ENCODE data around the gene CCDC138.

The CCDC138 gene

DNA sequence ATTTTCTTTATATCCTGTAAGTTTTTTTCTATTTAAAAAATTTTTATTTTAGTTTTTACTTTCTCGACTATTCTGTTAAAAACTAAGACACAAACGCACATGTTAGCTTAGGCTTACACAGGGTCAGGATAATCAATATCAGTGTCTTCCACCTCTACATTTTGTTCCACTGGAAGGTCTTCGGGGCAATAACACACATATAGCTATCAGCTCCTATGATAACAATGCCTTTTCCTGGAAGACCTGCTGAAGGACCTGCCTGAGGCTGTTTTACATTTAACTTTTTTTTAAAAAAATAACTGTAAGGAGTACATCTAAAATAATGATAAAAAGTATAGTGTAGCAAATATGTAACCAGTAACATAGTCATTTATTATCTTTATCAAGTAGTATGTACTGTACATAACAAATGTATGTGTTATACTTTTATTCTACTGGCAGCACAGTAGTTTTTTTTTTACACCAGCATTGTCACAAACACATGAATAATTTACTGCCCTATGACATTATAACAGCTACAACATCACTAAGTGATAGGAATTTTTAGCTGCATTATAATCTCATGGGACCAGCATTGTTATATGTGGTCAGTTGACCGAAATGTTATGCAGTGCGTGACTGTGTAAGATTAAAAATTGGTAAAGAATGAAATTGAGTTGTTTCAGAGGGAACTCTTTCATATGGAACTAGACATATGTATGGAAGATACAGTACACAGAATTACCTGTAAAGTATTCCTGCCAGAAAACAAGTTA, 37.9 kb downstream of the CCDC138 start:
- DNase-seq: no peak
- in situ Hi-C loops (cut with MboI; ENCODE audit: low pct_unique_long_range_greater_than_20kb, low sequenced_read_pairs): no loop called here

DNA sequence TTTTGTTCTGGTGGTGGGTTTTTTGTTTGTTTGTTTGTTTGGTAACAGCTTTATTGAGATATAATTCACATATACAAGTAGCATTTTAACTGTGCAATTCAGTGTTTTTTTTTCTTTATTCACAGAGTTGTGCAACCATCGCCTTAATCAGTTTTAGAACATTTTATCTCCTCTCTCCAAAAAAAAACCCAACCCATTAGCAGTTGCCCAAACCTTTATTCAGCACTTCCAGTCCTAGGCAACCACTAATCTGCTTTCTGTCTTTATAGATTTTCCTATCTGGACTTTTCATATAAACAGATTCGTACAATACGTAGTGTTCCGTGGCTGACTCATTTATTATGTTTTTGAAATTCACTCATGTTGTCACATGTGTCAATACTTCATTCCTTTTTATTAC, 38.7 kb downstream of the CCDC138 start:
- in situ Hi-C loops (cut with MboI; ENCODE audit: low pct_unique_long_range_greater_than_20kb, low sequenced_read_pairs): no loop called here
- no peak for DNase-seq

DNA sequence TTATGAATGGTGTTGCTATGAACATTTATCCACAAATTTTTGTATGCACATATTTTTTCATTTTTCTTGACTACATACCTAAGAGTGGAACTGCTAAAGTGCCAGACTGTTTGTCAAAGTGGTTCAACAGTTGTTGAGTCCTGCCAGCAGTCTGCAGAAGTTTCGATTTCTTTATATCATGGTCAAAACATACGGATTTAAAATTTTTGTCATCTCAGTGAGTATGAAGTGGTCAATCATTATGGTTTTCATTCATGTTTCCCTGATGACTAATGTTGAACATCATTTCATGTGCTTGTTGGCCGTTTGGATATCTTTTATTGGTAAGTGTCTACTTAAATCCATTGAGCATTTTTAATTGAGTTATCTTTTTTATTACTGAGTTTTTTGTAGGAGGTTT, 39.2 kb downstream of the CCDC138 start:
- DNase-seq: no peak
- in situ Hi-C loops (cut with MboI; ENCODE audit: low pct_unique_long_range_greater_than_20kb, low sequenced_read_pairs): no loop called here

DNA sequence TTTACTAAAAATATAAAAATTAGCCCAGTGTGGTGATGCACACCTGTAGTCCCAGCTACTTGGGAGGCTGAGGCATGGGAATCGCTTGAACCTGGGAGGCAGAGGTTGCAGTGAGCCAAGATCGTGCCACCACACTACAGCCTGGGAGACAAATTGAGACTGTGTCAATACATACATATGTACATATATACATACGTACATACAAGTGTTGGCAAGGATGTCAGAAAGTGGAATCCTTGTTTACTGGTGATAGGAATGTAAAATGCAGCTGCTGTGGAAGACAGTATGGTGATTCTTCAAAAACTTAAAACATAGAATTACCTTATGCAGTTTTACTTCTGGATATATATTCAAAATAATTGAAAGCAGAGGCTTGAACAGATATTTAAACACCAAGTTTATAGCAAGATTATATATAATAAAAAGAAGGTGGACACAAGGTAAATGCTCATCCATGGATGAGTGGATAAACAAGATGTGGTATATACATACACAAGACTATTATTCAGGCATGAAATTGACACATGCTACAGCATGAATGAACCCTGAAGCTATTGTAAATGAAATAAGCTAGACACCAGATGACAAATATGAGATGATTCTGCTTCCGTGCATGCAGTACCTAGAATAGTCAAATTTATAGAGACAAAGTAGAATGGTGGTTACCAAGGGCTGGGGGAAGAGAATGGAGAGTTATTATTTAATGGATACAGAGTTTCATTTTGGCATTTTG, 43.2 kb downstream of the CCDC138 start:
- in situ Hi-C loops (cut with MboI; ENCODE audit: low pct_unique_long_range_greater_than_20kb, low sequenced_read_pairs): no loop called here
- no peak for DNase-seq

DNA sequence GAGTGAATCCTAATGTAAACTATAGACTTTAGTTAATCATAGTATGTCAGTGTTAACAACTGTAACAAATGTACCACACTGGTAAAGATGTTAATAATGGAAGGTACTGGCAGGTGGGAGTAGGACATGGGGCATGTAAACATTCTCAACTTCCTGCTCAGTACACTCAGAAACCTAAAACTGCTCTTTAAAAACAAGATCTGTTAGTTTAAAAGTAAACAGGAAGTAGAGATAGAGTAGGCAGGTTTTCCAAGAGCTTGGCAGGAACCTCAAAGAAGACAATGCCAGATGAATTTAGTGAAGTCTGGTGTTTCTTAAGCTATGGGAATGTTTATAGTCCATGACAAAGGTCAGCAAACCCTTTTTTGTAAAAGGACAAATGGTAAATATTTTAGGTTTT, 46.6 kb downstream of the CCDC138 start:
- DNase-seq: peak; percentile 43
- in situ Hi-C loops (cut with MboI; ENCODE audit: low pct_unique_long_range_greater_than_20kb, low sequenced_read_pairs): no loop called here

DNA sequence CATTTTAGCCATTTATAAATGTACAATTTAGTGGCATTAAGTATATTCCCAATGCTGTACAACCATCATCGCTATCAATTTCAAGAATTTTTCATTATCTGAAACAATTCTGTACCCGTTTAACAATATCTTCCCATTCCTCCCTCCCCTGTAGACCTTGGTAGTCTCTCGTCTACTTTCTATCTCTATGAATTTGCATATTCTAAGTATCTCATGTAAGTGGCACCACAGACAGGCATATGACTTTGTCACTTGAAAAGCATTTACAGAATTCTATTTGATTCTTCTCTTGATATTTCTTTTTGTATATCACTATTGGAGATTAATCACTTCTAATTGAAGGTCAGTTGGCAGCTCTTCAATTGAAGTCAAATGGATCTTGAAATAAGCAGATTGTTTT, 48.0 kb downstream of the CCDC138 start:
- in situ Hi-C loops (cut with MboI; ENCODE audit: low pct_unique_long_range_greater_than_20kb, low sequenced_read_pairs): no loop called here
- DNase-seq: no peak

DNA sequence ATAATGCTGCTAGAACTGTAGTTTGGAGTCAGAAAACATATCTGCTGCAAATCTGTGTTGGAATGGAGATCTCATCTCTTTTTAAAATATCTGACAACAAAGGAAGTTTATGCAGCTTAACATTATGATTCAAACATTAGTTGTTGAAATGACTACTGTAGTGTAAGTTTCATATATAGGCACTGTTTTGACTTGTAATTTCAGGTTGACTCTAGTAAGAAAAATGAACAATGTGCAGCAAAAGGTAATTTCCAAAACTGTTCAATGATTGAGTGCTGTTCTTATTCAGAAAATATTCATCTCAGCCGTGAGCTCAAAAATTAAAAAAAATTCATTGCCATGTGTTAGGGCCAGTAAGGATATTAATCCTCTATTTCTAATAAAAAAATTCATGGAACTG, 48.5 kb downstream of the CCDC138 start:
- in situ Hi-C loops (cut with MboI; ENCODE audit: low pct_unique_long_range_greater_than_20kb, low sequenced_read_pairs): no loop called here

DNA sequence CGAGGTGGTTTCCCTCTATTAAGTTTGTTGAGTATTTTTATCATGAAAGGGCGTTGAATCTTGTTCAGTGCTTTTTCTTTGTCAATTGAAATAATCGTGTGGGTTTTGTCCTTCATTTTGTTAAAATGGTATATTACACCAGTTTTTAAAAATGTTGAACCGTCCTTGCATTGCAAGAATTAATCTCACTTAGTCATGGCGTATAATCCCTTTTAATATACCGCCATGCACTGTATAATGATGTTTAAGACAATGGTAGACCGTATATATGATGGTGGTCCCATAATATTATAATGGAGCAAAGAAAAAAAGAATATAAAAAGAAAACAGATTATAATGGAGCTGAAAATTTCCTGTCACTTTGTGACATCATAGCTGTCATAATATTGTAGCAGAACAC, 50.6 kb downstream of the CCDC138 start:
- DNase-seq: no peak
- in situ Hi-C loops (cut with MboI; ENCODE audit: low pct_unique_long_range_greater_than_20kb, low sequenced_read_pairs): no loop called here

More for the DNA sequence above, 48.5 kb downstream of the CCDC138 start:
- no peak for DNase-seq

DNA sequence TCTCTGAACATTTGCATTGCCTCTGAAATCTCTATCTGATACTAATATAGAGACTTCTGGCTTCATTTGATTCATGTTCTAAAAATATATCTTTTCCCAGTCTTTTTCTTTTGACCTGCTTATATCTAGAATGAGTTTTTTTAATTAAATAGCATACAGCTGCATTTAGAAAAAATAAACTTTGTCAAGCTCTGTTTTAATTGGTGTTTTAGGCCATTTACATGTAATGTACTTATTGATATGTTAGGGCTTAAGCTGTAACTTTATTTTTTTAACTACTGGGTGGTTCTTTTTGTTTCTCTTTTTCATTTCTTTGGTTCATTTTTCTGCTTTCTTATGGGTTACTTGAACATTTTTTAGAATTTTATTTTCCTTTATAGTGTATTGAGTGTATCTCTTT, 54.9 kb downstream of the CCDC138 start:
- DNase-seq: no peak
- in situ Hi-C loops (cut with MboI; ENCODE audit: low pct_unique_long_range_greater_than_20kb, low sequenced_read_pairs): no loop called here

DNA sequence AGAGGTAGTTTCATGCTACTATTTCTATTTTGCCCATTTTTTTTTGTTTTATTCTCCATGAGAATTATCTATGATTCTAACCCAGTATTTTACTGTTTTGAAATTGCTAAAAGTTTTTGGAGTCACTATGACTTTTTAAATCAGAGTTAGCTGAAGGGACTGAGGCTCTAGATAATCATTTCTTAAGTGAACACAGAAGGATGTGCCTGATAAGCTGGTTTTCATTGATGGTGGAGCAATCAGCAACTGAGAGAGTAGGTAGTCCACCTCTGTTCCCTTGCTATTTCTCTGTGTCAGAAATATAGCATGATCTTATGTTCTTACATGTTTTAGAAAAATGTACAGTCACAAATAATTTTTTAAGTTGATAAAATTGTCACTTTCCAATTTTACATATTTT, 59.4 kb downstream of the CCDC138 start:
- in situ Hi-C loops (cut with MboI; ENCODE audit: low pct_unique_long_range_greater_than_20kb, low sequenced_read_pairs): no loop called here
- DNase-seq: no peak

DNA sequence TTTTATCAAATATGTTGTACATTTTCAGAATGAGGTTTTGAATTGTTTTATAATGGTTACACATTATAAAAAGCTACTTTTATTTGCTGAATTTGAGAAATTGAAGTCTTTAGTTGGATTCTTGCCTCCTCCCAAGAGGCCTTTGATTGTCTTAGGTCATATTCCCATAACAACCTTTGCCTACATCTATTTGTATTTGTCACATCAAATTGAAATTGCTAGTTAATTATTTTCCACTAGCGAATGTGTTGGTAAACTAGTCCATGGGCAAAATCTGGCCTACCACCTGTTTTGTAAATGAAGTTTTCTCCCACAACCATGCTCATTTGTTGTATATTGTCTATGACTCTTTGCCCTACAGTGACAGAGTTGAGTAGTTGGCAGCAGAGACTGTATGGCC, 60.4 kb downstream of the CCDC138 start:
- in situ Hi-C loops (cut with MboI; ENCODE audit: low pct_unique_long_range_greater_than_20kb, low sequenced_read_pairs): no loop called here
- DNase-seq: no peak

DNA sequence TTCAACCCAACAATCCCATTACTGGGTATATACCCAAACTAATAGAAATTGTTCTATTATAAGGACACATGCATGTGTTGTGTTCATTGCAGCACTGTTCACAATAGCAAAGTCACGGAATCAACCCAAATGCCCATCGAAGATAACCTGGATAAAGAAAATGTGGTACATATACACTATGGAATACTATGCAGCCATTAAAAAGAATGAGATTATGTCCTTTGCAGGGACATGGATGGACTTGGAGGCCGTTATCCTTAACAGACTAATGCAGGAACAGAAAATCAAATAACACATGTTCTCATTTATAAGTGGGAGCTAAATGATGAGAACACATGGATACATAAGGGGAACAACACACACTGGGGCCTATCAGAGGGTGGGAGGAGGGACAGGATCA, 65.8 kb downstream of the CCDC138 start:
- in situ Hi-C loops (cut with MboI; ENCODE audit: low pct_unique_long_range_greater_than_20kb, low sequenced_read_pairs): no loop called here
- DNase-seq: no peak

DNA sequence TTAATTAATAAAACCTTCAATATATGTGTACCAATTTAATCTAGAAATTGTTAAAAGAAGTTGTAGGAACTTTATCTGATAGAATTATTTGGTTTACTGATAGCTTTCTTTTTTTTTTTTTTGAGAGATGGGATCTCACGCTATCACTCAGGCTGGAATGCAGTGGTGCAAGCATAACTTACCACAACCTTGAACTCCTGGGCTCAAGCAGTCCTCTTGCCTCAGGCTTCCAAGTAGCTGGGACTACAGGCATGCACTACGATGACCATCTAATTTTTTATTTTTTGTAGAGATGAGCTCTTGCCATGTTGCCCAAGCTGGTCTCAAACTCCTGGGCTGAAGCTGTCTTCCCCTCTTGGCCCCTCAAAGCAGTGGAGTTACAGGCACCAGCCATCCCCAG, 66.8 kb downstream of the CCDC138 start:
- in situ Hi-C loops (cut with MboI; ENCODE audit: low pct_unique_long_range_greater_than_20kb, low sequenced_read_pairs): no loop called here
- DNase-seq: no peak

DNA sequence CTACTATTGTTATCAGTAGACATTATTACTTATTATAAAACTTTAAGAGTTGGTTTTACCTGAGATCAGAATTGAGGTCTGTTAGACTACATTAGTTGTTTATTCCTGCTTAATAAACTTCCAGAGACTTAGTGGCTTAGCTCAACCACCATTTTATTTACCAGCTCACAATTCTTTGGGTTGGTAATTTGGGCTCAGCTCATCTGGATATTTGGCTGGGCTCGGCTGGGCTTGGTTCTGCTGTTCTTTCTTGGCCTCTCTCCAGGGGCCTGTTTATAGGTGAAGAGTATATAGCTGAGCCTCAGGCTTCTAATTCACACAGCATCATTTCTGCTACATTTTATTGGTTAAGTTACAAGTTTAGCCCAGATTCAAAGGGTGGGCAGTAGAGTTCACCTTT, 67.9 kb downstream of the CCDC138 start:
- in situ Hi-C loops (cut with MboI; ENCODE audit: low pct_unique_long_range_greater_than_20kb, low sequenced_read_pairs): no loop called here
- DNase-seq: no peak

DNA sequence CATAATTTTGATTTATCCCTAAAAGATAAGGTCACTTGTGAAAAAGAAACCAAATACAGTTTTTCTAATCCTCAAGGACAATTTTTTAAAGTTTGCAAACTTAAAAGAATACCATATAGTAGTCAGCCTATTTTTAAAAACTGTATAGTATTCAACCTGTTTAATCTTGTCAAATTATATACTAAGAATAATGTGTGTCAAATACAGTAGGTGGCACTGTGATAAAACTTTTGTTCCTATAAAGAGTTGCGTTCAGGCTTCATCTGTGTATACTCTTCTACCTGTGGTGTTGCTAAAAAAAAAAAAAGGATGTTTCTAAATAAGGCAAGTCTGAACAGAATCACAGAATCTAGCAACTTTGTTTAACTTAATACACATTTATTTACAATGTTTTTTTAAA, 68.6 kb downstream of the CCDC138 start:
- in situ Hi-C loops (cut with MboI; ENCODE audit: low pct_unique_long_range_greater_than_20kb, low sequenced_read_pairs): no loop called here
- DNase-seq: no peak

DNA sequence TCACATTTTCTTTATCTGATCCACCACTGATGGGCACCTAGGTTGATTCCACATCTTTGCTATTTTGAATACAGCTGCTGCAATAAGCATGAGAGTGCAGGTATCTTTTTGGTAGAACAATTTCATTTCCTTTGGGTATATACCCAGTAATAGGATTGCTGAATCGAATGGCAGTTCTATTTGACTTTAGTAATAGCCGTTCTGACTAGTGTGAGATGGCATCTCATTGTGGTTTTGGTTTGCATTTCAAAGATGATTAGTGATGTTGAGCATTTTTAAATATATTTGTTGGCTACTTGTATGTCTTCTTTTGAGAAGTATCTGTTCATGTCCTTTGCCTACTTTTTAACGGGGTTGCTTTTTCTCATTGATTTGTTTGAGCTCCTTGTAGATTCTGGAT, 72.3 kb downstream of the CCDC138 start:
- in situ Hi-C loops (cut with MboI; ENCODE audit: low pct_unique_long_range_greater_than_20kb, low sequenced_read_pairs): no loop called here

DNA sequence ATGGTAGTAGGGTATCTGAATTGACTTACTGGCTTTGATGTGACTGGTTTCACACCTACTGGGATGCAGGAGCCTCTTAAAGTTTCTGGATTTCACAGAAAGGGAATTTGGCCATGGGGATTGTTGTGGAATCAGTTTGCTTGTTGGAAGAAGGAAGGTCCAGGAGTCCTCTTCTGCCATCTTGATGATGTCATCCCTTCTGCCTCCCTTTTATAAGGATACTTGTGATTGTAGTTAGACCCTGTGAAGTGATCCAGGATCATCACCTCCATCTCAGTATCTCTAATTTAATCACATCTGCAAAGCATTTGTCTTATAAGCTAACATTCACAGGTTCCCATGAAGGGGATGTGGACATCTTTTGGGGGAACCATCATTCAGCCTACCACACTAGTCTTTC, 79.5 kb downstream of the CCDC138 start:
- DNase-seq: no peak
- in situ Hi-C loops (cut with MboI; ENCODE audit: low pct_unique_long_range_greater_than_20kb, low sequenced_read_pairs): no loop called here

More for the DNA sequence above, 72.3 kb downstream of the CCDC138 start:
- DNase-seq: no peak

DNA sequence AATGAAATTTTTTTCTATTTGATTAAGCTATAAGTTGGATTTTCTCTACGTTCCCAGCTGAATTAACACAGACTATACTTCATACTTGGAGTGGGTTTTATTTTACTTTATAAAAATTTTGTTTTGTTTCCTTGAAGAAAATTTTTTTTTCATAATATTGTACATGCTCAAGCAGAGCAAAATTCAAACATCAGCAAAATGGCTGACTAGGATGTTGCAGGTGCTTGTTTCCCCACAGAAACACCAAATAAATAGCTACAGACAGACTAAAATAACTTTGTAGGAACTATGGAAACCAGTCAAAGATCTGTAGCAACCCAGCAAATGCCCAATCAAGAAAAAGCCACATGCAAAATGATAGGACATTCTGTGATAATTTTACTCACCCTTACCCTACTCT, 82.3 kb downstream of the CCDC138 start:
- no peak for DNase-seq
- in situ Hi-C loops (cut with MboI; ENCODE audit: low pct_unique_long_range_greater_than_20kb, low sequenced_read_pairs): no loop called here

DNA sequence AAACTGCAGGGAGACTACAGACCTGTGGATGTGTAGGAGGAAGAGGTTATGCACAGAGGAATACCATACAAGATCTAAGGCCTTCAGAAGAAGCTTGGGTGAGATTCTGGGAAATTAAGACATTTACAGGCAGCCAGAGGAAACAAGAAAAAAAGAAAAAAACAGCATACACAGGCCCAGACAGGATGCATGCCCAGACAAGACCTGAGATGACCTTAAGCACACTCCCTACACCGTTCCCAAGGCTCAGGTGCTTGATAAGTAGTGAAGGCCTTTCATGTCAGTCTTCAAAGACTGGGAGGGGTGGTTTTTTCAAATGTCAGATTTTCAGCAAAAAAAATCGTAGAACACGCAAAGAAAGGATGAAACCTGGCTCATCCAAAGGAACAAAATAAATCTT, 83.0 kb downstream of the CCDC138 start:
- in situ Hi-C loops (cut with MboI; ENCODE audit: low pct_unique_long_range_greater_than_20kb, low sequenced_read_pairs): no loop called here
- no peak for DNase-seq

DNA sequence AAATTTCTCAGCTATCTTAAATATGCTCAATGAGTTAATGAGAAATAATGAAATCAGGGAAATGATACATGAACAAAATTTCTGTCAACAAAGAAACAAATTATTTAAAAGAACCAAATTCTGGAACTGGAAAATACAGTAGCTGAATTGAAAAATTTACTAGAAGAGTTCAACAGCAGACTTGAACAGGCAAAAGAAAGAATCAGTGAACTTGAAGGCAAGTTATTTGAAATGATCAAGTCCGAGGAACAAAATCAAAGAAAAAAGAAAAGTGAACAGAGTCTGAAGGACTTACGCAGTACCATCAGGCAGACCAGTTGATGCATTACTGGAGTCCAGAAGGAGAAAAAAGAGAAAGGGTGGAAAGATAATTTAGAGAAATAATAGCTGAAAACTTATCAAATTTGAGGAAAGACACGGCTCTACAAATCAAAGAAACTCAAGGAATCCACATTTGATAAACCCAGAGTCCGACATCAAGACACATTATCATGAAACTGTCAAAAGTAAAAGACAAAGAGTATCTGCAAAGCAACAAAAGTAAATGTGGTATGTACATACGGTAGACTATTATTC, 83.6 kb downstream of the CCDC138 start:
- in situ Hi-C loops (cut with MboI; ENCODE audit: low pct_unique_long_range_greater_than_20kb, low sequenced_read_pairs): no loop called here
- DNase-seq: peak; percentile 12

DNA sequence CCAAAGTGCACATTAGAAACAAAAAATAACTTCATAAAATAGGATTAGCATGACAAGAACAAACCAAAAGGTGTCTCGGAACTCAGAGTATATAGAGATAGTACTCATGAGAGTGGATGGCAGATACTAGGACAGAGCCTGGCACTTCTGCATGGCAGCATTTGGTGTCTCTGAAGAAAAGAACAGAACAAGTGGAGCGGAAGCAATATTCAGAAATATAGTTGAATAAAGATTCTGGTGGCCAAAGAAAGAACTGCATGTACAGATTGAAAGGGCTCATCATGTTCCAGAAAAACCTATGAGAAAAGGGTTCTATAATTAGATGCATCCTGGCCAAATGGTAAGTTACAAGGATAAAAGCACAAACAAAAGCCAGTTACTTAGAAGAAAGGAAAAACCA, 90.9 kb downstream of the CCDC138 start:
- in situ Hi-C loops (cut with MboI; ENCODE audit: low pct_unique_long_range_greater_than_20kb, low sequenced_read_pairs): no loop called here
- no peak for DNase-seq

Data from KBM-7 (cell line).